Trophoblast cell (in vitro differentiated cells and primary cell): ENCODE data around the gene AQP12B.

Source experiments
- DNase-seq, 2 donors: peaks; one replicate each; pipeline ENCODE4 v3.0.0-alpha.2; 2016
- H2AFZ ChIP-seq: 2 replicates; pipeline ENCODE4 v1.6.1; 2013; ENCODE audit warnings: low read length, moderate library complexity, mild to moderate bottlenecking; ENCODE audit not compliant: insufficient read depth, poor library complexity
- H2AK5ac ChIP-seq: 2 replicates; pipeline ENCODE4 v1.6.1; 2013; ENCODE audit warnings: mild to moderate bottlenecking, low read length
- H2BK120ac ChIP-seq: 2 replicates; pipeline ENCODE4 v1.6.1; 2013; ENCODE audit warnings: low read length, mild to moderate bottlenecking, moderate library complexity; ENCODE audit not compliant: insufficient read depth, poor library complexity
- H2BK12ac ChIP-seq: 2 replicates; pipeline ENCODE4 v1.6.1; 2013; ENCODE audit warnings: mild to moderate bottlenecking, low read length, moderate library complexity
- H2BK5ac ChIP-seq: 2 replicates; pipeline ENCODE4 v1.6.1; 2013; ENCODE audit warnings: low read length, low read depth, moderate library complexity, mild to moderate bottlenecking; ENCODE audit not compliant: poor library complexity
- H3K14ac ChIP-seq: 2 replicates; pipeline ENCODE4 v1.6.1; 2013; ENCODE audit warnings: mild to moderate bottlenecking, low read length
- H3K18ac ChIP-seq: 2 replicates; pipeline ENCODE4 v1.6.1; 2013; ENCODE audit warnings: mild to moderate bottlenecking, low read length
- H3K23ac ChIP-seq: 2 replicates; pipeline ENCODE4 v1.6.1; 2013; ENCODE audit warnings: low read length
- H3K27ac ChIP-seq: 2 replicates; pipeline ENCODE4 v1.5.1; 2013; ENCODE audit warnings: low read depth, mild to moderate bottlenecking, inconsistent platforms, low read length, moderate library complexity
- H3K27me3 ChIP-seq: 2 replicates; pipeline ENCODE4 v1.6.1; 2013; ENCODE audit warnings: inconsistent platforms, mild to moderate bottlenecking, low read length, moderate library complexity; ENCODE audit not compliant: insufficient read depth
- H3K36me3 ChIP-seq, 2 experiments: 1 replicate in 1 of 2; 2 replicates in 1 of 2; pipeline ENCODE4 v1.6.1; 2013; ENCODE audit warnings: low read length in 2 of 2, mild to moderate bottlenecking in 2 of 2, moderate library complexity in 1 of 2; ENCODE audit not compliant: insufficient read depth in 2 of 2, control insufficient read depth in 1 of 2
- H3K4ac ChIP-seq: 2 replicates; pipeline ENCODE4 v1.6.1; 2013; ENCODE audit warnings: low read depth, mild to moderate bottlenecking, low read length, moderate library complexity
- H3K4me1 ChIP-seq, 2 experiments: 1 replicate in 1 of 2; 2 replicates in 1 of 2; pipeline ENCODE4 v1.6.1; 2013; ENCODE audit warnings: low read length in 2 of 2, mild to moderate bottlenecking in 2 of 2, moderate library complexity in 1 of 2; ENCODE audit not compliant: insufficient read depth in 2 of 2, control insufficient read depth in 1 of 2
- H3K4me2 ChIP-seq: 2 replicates; pipeline ENCODE4 v1.6.1; 2013; ENCODE audit warnings: inconsistent platforms, mild to moderate bottlenecking, low read length, moderate library complexity
- H3K4me3 ChIP-seq: 2 replicates; pipeline ENCODE4 v1.5.1; 2013; ENCODE audit warnings: mild to moderate bottlenecking, low read depth, low read length, inconsistent platforms
- H3K79me1 ChIP-seq: one replicate; pipeline ENCODE4 v1.6.1; 2013; ENCODE audit warnings: low read length
- H3K79me2 ChIP-seq: 2 replicates; pipeline ENCODE4 v1.6.1; 2013; ENCODE audit warnings: low read length, mild to moderate bottlenecking; ENCODE audit not compliant: control insufficient read depth, insufficient read depth, poor library complexity
- H3K9ac ChIP-seq: 2 replicates; pipeline ENCODE4 v1.6.1; 2013; ENCODE audit warnings: mild to moderate bottlenecking, low read length
- H3K9me3 ChIP-seq: 2 replicates; pipeline ENCODE4 v1.6.1; 2013; ENCODE audit warnings: low read depth, mild to moderate bottlenecking, control low read depth, inconsistent platforms, low read length; ENCODE audit not compliant: insufficient read depth
- H4K12ac ChIP-seq: 2 replicates; pipeline ENCODE4 v1.6.1; 2013; ENCODE audit warnings: low read depth, mild to moderate bottlenecking, low read length, moderate library complexity
- H4K8ac ChIP-seq: 2 replicates; pipeline ENCODE4 v1.6.1; 2013; ENCODE audit warnings: low read depth, mild to moderate bottlenecking, low read length, moderate library complexity
- H4K91ac ChIP-seq: one replicate; pipeline ENCODE4 v1.6.1; 2013; ENCODE audit warnings: low read depth, mild to moderate bottlenecking, low read length, moderate library complexity
- WGBS: extraction: QIAGEN DNeasy Blood & Tissue Kit; methylation state at CpG from one replicate; pipeline ENCODE4 v1.1.7; 2013; ENCODE audit warnings: missing lambda C conversion rate; ENCODE audit not compliant: insufficient read length, insufficient coverage; ENCODE audit errors: extremely low coverage; 5-methylcytosine and 5-hydroxymethylcytosine counted together

AQP12B gene

DNA sequence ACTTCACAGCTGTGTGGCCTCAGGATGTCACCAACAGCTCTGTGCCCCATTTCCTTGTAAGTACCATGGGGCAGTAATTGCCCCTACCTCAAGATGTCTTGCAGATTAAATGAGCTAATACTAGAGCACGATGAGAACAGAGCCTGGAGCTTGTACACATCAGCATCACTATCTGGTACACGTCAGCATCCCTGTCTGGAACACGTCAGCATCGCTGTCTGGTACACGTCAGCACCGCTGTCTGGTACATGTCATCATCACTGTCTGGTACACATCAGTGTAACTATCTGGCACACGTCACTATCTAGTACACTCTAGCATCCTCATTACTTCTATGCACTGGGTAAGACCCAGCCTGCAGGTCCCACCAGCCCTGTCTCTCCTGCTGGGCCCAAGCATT, 46.1 kb upstream of the AQP12B start:
- Histone ChIP-seq H3K9me3 (peaks cover 6% of the 10 kb centered on the region), H3K4ac (no peak overlapping the region), H4K8ac (no peak overlapping the region), H3K23ac (no peak overlapping the region), H3K79me1 (no peaks in the 10 kb centered on the region), H3K36me3 (no peaks in the 10 kb centered on the region), H2BK120ac (no peak overlapping the region), H2BK5ac (no peak overlapping the region), H3K27me3 (no peaks in the 10 kb centered on the region), H3K18ac (no peak overlapping the region), H2BK12ac (no peak overlapping the region), H3K9ac (no peak overlapping the region), H4K91ac (no peak overlapping the region), H2AK5ac (no peak overlapping the region), H2AFZ (no peak overlapping the region), H3K4me3 (no peak overlapping the region), H3K4me1 (peaks cover 6% of the 10 kb centered on the region in 2 experiments), H4K12ac (no peak overlapping the region), H3K27ac (no peak overlapping the region), H3K4me2 (no peak overlapping the region), H3K14ac (no peak overlapping the region), H3K79me2 (no peaks in the 10 kb centered on the region)
- no CpG with 5 or more reads among the region's 7 CpGs for WGBS
- no peak for DNase-seq

DNA sequence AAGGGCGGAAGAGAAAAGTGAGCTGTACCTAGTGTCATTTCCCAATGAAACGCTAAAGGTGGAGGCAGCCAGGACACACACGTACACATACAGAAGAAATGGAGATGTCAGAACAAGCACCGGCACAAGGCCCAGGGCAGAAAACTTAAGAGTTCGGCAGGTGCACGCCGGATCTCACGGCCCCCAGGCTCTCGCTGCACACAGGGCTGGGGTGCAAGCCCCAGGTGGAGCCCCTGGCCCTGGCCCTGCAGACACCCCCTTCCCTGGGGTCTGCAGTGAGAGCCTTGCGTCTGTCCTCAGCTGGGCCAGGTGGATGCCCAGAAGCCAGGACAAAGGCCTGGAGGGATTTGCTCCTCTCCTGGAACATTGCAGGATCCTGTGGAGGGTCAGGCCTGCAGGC, 45.7 kb upstream of the AQP12B start:
- Histone ChIP-seq H3K27me3 (no peaks in the 10 kb centered on the region), H3K9ac (no peak overlapping the region), H4K91ac (no peak overlapping the region), H3K23ac (no peak overlapping the region), H3K4me2 (no peak overlapping the region), H4K8ac (no peak overlapping the region), H3K79me2 (no peaks in the 10 kb centered on the region), H3K14ac (no peak overlapping the region), H2BK120ac (no peak overlapping the region), H4K12ac (no peak overlapping the region), H3K27ac (no peak overlapping the region), H2AFZ (no peak overlapping the region), H2AK5ac (no peak overlapping the region), H3K18ac (no peak overlapping the region), H2BK5ac (no peak overlapping the region), H3K4me1 (peaks cover 6% of the 10 kb centered on the region in 2 experiments), H2BK12ac (no peak overlapping the region), H3K4ac (no peak overlapping the region), H3K4me3 (no peak overlapping the region), H3K79me1 (no peaks in the 10 kb centered on the region), H3K9me3 (peaks cover 6% of the 10 kb centered on the region), H3K36me3 (no peaks in the 10 kb centered on the region)
- no CpG with 5 or more reads among the region's 10 CpGs for WGBS
- DNase-seq: no peak

DNA sequence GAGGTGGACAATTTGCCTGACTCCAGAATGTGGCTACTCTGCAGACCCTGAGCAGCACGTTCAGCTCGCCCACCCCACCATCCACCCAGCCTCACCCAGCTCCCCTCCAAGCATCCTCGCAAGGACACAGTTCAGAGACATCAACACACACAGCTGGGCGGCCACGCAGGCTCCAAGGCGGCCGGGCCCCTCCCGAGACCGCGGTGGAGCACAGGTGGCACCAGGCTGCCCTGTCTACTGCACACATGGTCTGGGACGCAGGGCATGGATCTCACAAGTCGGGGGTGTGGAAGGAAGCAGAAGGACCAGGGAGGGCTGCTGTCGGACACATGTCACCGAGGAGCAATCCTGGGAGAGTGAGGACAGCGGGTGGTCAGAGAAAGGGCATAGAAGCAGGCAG, 45.2 kb upstream of the AQP12B start:
- Histone ChIP-seq H3K18ac (no peak overlapping the region), H3K14ac (no peak overlapping the region), H2AK5ac (no peak overlapping the region), H2BK120ac (no peak overlapping the region), H4K12ac (no peak overlapping the region), H4K8ac (no peak overlapping the region), H4K91ac (no peak overlapping the region), H3K9me3 (peaks cover 6% of the 10 kb centered on the region), H3K4me1 (peaks cover 6% of the 10 kb centered on the region in 2 experiments), H3K27ac (no peak overlapping the region), H2BK5ac (no peak overlapping the region), H3K79me1 (no peaks in the 10 kb centered on the region), H3K4me2 (no peak overlapping the region), H3K9ac (no peak overlapping the region), H3K79me2 (no peaks in the 10 kb centered on the region), H3K23ac (no peak overlapping the region), H3K27me3 (no peaks in the 10 kb centered on the region), H3K4ac (no peak overlapping the region), H3K36me3 (no peaks in the 10 kb centered on the region), H2AFZ (no peak overlapping the region), H3K4me3 (no peak overlapping the region), H2BK12ac (no peak overlapping the region)
- DNase-seq: no peak
- WGBS: no CpG with 5 or more reads among the region's 15 CpGs

DNA sequence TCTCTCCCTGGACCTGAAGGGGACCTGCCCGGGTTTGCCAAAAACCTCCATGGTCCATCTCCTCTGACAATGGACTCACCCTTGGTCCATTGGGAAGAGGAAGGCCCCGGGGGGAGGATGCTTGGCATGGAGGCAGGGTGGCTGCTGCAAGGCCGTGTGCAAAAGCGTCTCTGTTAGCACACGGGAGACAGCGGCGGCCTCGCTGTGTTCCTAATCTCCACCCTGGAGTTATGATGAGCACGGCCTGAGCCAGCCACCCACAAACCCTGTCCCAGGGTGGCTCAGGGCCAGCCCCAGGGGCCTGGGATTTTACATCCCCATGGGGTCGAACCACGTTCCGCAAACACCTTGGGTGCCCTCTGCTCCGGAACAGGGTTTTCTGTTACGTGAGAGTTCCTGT, 44.8 kb upstream of the AQP12B start:
- Histone ChIP-seq H3K23ac (no peak overlapping the region), H3K9ac (no peak overlapping the region), H3K27ac (no peak overlapping the region), H4K8ac (no peak overlapping the region), H4K91ac (no peak overlapping the region), H3K9me3 (peaks cover 6% of the 10 kb centered on the region), H2BK12ac (no peak overlapping the region), H3K27me3 (no peaks in the 10 kb centered on the region), H3K18ac (no peak overlapping the region), H2BK120ac (no peak overlapping the region), H2AK5ac (no peak overlapping the region), H3K4me3 (no peak overlapping the region), H2BK5ac (no peak overlapping the region), H4K12ac (no peak overlapping the region), H3K79me1 (no peaks in the 10 kb centered on the region), H3K4ac (no peak overlapping the region), H2AFZ (no peak overlapping the region), H3K4me1 (peaks cover 6% of the 10 kb centered on the region in 2 experiments), H3K4me2 (no peak overlapping the region), H3K14ac (no peak overlapping the region), H3K36me3 (no peaks in the 10 kb centered on the region), H3K79me2 (no peaks in the 10 kb centered on the region)
- no peak for DNase-seq
- WGBS: no CpG with 5 or more reads among the region's 14 CpGs
